Upper lobe of left lung (tissue), 6 donors: ENCODE measurements around the gene OR9A2. TPM values are rescaled to one million over a fixed set of nuclear protein-coding genes. Genes with fewer than 3 reads are reported as not detected.

Experiments
- ATAC-seq, 2 donors: fragments of 200-7000 bp; cut with Tn5 transposase; one replicate each; pipeline ENCODE4 v1.9.1; 2022; ENCODE audit warnings: mild to moderate bottlenecking in 2 of 2, moderate library complexity in 2 of 2; ENCODE audit not compliant: low FRiP score in 2 of 2
- DNase-seq, 2 donors: peaks; one replicate each; pipeline ENCODE4 v3.0.0-alpha.2; 2019 to 2020
- H3K27ac ChIP-seq, 4 donors: fragments of 200-600 bp; sonication (generic); one replicate each; pipeline ENCODE4 v1.5.1; 2016 to 2019
- H3K27me3 ChIP-seq, 4 donors: fragments of 200-600 bp; sonication (generic); one replicate each; pipeline ENCODE4 v1.5.1; 2017 to 2019
- H3K36me3 ChIP-seq, 4 donors: fragments of 200-600 bp; sonication (generic); one replicate each; pipeline ENCODE4 v1.5.1; 2016 to 2019
- H3K4me1 ChIP-seq, 4 donors: fragments of 200-600 bp; sonication (generic); one replicate each; pipeline ENCODE4 v1.5.1; 2018 to 2019
- H3K4me3 ChIP-seq, 4 donors: fragments of 200-600 bp; sonication (generic); one replicate each; pipeline ENCODE4 v1.5.1; 2017 to 2019; ENCODE audit warnings: mild to moderate bottlenecking in 2 of 4, moderate library complexity in 1 of 4
- H3K9me3 ChIP-seq, 4 donors: fragments of 200-600 bp; sonication (generic); one replicate each; pipeline ENCODE4 v1.5.1; 2018 to 2019
- EP300 ChIP-seq, 4 donors: sonication (generic); formaldehyde crosslinking; IDR thresholded peaks; one replicate each; pipeline ENCODE4 v1.5.1; 2017; ENCODE audit warnings: antibody characterized with exemption in 4 of 4, control low read depth in 2 of 4
- POLR2A ChIP-seq, 4 donors: fragments of 450-650 bp; IDR thresholded peaks; one replicate each; pipeline ENCODE4 v1.5.1; 2016 to 2017; ENCODE audit warnings: antibody characterized with exemption in 4 of 4, mild to moderate bottlenecking in 2 of 4
- POLR2AphosphoS5 ChIP-seq, 2 donors: sonication (generic); formaldehyde crosslinking; IDR thresholded peaks; one replicate each; pipeline ENCODE4 v1.5.1; 2017; ENCODE audit warnings: antibody characterized with exemption in 2 of 2
- WGBS, 2 donors: methylation state at CpG; one replicate each; pipeline ENCODE4 v1.1.5; 2017 to 2018; 5-methylcytosine and 5-hydroxymethylcytosine counted together
- total RNA-seq, 6 donors: library from RNA; depleted of rRNA in 4 of 6; stranded (reverse); fragments of >200 nt in 4 of 6; gene quantifications; one replicate each; pipeline versions ENCODE4 v1.1.0 to v1.2.1, GENCODE V29; 2016 to 2021
- TF ChIP-seq, protein P1 (sequence below), 6 experiments: fragments of 450-650 bp in 4 of 6; fragments of 200-600 bp in 2 of 6; sonication (generic) in 2 of 6; IDR thresholded peaks; one replicate each; pipeline ENCODE4 v1.5.1; 2016 to 2019; ENCODE audit warnings: antibody characterized with exemption in 6 of 6
- donor health status: DM: no; HTN: no; CAD: no; lungs with moderate emphysema.
- donor health status: DM: no; HTN: yes; CAD: no; lungs with severe emphysema.

Gene OR9A2
- total RNA-seq, 6 donors from 2014 or later: not detected

- WGBS, 2 donors: 62 to 64% methylated on average over 2 of the region's 2 CpGs
- H3K36me3 ChIP-seq: no peaks in the 10 kb centered on the region
- no peak overlapping the region for H3K4me3 ChIP-seq
- no peak for TF ChIP-seq POLR2A (IDR thresholded peaks at IDR 0.05)
- TF ChIP-seq POLR2AphosphoS5 (IDR thresholded peaks at IDR 0.05): no peak
- TF ChIP-seq EP300 (IDR thresholded peaks at IDR 0.05): no peak
- TF ChIP-seq, protein P1, sequence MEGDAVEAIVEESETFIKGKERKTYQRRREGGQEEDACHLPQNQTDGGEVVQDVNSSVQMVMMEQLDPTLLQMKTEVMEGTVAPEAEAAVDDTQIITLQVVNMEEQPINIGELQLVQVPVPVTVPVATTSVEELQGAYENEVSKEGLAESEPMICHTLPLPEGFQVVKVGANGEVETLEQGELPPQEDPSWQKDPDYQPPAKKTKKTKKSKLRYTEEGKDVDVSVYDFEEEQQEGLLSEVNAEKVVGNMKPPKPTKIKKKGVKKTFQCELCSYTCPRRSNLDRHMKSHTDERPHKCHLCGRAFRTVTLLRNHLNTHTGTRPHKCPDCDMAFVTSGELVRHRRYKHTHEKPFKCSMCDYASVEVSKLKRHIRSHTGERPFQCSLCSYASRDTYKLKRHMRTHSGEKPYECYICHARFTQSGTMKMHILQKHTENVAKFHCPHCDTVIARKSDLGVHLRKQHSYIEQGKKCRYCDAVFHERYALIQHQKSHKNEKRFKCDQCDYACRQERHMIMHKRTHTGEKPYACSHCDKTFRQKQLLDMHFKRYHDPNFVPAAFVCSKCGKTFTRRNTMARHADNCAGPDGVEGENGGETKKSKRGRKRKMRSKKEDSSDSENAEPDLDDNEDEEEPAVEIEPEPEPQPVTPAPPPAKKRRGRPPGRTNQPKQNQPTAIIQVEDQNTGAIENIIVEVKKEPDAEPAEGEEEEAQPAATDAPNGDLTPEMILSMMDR (IDR thresholded peaks at IDR 0.05): no peak
- no peak for DNase-seq
- no peaks in the 10 kb centered on the region for H3K9me3 ChIP-seq
- no peak overlapping the region for H3K27ac ChIP-seq
- ATAC-seq: no peak
- no peaks in the 10 kb centered on the region for H3K4me1 ChIP-seq
- no peaks in the 10 kb centered on the region for H3K27me3 ChIP-seq
Measured at GRCh38 chr7:143016996-143017395, 9.9 kb downstream of the OR9A2 start.

GRCh38 chr7:143015926-143016490 lies 10.9 kb downstream of the OR9A2 start:
- Histone ChIP-seq H3K36me3 (no peaks in the 10 kb centered on the region), H3K27me3 (no peaks in the 10 kb centered on the region), H3K4me3 (no peak overlapping the region), H3K27ac (no peak overlapping the region), H3K9me3 (no peaks in the 10 kb centered on the region), H3K4me1 (no peaks in the 10 kb centered on the region)
- DNase-seq (no peak), ATAC-seq (no peak)
- 80 to 88% methylated on average over 3 of the region's 3 CpGs for WGBS, 2 donors
- no peak for TF ChIP-seq POLR2AphosphoS5 (IDR thresholded peaks at IDR 0.05)
- no peak for TF ChIP-seq EP300 (IDR thresholded peaks at IDR 0.05)
- no peak for TF ChIP-seq POLR2A (IDR thresholded peaks at IDR 0.05)
- TF ChIP-seq, protein P1 (IDR thresholded peaks at IDR 0.05): no peak

GRCh38 chr7:143015084-143015483 lies 11.8 kb downstream of the OR9A2 start:
- no peak for DNase-seq
- no peak overlapping the region for H3K27ac ChIP-seq
- no peaks in the 10 kb centered on the region for H3K36me3 ChIP-seq
- no peaks in the 10 kb centered on the region for H3K4me1 ChIP-seq
- ATAC-seq: no peak
- no peaks in the 10 kb centered on the region for H3K9me3 ChIP-seq
- no peak overlapping the region for H3K4me3 ChIP-seq
- no peak for TF ChIP-seq EP300 (IDR thresholded peaks at IDR 0.05)
- TF ChIP-seq POLR2A (IDR thresholded peaks at IDR 0.05): no peak
- TF ChIP-seq, protein P1 (IDR thresholded peaks at IDR 0.05): no peak
- no peak for TF ChIP-seq POLR2AphosphoS5 (IDR thresholded peaks at IDR 0.05)
- 61 to 77% methylated on average over 2 of the region's 2 CpGs for WGBS, 2 donors
- no peaks in the 10 kb centered on the region for H3K27me3 ChIP-seq

- Histone ChIP-seq H3K27ac (no peak overlapping the region), H3K4me1 (no peaks in the 10 kb centered on the region), H3K36me3 (no peaks in the 10 kb centered on the region), H3K9me3 (no peaks in the 10 kb centered on the region), H3K4me3 (no peak overlapping the region), H3K27me3 (no peaks in the 10 kb centered on the region)
- DNase-seq: no peak
- 72 to 74% methylated on average over 5 of the region's 5 CpGs for WGBS, 2 donors
- TF ChIP-seq POLR2A (IDR thresholded peaks at IDR 0.05): no peak
- no peak for TF ChIP-seq EP300 (IDR thresholded peaks at IDR 0.05)
- no peak for TF ChIP-seq POLR2AphosphoS5 (IDR thresholded peaks at IDR 0.05)
- TF ChIP-seq, protein P1 (IDR thresholded peaks at IDR 0.05): no peak
- ATAC-seq: peak in 1 of 2 donors; percentile 24
Measured at GRCh38 chr7:143013893-143014292, 13.0 kb downstream of the OR9A2 start.

- TF ChIP-seq EP300 (IDR thresholded peaks at IDR 0.05): no peak
- no peaks in the 10 kb centered on the region for H3K36me3 ChIP-seq
- no peaks in the 10 kb centered on the region for H3K9me3 ChIP-seq
- WGBS, 2 donors: 81 to 95% methylated on average over 1 of the region's 1 CpG
- no peak overlapping the region for H3K27ac ChIP-seq
- ATAC-seq (peak; percentile 9 to 14), DNase-seq (no peak)
- H3K27me3 ChIP-seq: no peaks in the 10 kb centered on the region
- H3K4me1 ChIP-seq: no peaks in the 10 kb centered on the region
- no peak overlapping the region for H3K4me3 ChIP-seq
Measured at GRCh38 chr7:143013473-143013872, 13.5 kb downstream of the OR9A2 start.
